HS-27A (cell line): ENCODE results near the gene TGFBR3.

ENCODE experiments used
- DNase-seq: peaks from one replicate; pipeline ENCODE4 v3.0.0-alpha.2; 2012; ENCODE audit warnings: low read depth, missing footprints

Gene TGFBR3

GRCh38 chr1:91732291-91733107, 153.5 kb downstream of the TGFBR3 start:
- DNase-seq = no peak

DNA sequence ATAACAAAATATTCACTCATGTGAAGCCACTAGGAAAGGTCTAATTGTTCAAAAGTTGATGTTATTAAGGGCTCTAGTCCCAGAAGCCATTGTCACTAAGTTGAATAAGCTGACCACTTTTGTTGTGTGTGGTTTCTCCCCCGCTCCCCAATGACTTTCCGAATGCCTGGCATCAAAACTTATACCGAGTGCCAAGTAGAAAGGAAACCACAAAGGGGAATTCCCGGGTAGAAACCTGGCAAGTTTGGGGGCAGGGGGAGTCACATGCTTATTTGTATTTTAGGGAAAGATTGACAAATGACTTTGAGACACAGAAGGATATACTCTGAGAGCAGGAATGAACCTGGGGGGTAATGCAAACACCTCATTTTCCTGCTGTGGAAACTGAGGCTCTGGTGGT, 154.1 kb downstream of the TGFBR3 start:
- no peak for DNase-seq

DNA sequence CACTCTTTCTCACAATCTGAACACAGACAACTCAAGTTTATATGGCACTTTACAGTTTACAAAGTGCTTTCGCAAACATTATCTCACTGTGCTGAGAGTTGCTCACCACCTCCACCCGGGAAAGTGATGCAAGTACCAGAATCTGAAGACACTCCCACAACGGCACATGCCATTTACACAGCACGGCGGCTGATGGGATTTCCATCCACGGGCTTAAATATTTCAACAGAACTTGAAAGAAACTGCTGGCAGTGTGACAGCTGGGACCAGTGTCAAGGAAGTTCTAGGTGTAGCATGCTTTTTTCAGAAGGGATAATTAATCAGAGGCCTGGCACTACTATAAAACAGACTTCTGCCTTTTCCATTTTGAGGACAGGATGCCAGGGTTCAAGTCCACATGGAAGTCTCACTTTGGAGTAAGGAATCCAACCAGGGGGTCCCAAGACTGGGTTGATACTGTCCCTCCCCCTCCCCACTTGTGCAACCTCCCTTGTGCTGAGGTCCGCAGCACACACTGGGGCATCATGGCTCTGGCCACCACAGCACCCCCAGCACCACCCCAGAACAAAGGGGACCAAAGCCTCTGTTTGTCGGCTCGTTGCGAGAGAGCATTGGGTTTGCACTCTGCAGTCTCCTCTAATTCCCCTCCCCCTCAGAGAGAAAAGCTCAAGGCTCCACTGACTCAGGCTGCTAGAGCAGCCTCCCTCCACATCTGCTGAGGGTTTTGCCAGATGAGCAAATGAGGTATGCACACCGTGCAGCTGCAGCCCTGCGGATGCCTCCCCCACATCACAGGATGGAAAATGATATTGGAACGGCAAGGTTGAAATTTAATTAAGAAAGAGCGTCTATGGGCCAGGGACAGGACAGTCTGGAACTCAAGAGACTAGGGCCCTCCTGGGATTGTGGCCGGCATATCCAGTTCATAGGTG, 154.9 kb downstream of the TGFBR3 start:
- DNase-seq = no peak

DNA sequence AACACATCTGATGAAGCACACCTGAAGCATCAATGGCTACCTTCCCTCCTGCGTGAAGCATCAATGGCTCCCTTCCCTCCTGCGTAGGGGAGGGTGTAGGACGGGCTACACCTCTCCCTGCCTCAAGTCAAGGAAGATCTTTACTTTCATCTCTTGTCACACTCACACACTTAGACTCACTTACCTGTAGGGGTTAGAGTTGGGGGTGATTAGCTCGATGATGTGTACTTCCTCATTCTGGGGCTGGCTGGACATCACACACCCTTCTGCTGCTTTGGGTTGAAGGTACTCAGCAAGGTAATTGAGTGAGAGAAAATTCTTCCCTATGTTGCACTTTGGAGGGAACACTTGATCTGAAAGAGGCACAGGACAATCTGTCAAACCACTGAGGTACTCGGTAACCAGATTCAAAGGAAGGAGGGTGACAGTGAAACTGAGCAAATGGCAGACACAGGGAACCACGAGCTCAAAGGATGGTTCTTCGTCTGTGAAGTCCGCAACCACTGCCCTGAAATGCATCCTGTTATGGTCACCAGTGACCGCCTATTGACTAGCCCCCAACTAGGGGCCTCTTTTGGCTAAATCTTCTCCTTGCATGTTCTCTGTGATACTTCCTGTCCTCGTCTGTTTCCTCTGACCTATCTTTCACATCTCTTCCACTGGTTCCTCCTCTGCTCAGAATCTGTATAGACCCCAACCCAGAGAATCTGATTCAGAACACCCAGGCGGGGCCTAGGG, 156.2 kb downstream of the TGFBR3 start:
- DNase-seq = no peak

DNA sequence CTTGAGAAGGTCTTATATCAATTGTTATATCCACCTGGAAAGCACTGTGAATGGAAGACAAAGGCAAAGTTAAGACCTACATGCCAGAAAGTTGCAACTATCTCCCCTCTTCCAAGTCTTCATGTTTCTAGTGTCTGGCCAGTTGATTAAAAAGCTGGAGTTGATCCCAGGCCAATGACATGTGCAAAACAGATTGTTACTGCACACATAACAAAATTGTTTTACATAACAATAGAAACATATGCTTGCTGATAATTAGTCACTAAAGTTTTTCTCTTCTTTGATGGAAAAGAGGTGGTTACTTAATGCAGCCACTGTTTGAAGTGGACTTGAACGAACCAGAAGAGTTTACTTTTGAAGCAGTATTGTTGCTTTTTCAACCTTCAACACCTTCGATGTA, 158.2 kb downstream of the TGFBR3 start:
- no peak for DNase-seq

DNA sequence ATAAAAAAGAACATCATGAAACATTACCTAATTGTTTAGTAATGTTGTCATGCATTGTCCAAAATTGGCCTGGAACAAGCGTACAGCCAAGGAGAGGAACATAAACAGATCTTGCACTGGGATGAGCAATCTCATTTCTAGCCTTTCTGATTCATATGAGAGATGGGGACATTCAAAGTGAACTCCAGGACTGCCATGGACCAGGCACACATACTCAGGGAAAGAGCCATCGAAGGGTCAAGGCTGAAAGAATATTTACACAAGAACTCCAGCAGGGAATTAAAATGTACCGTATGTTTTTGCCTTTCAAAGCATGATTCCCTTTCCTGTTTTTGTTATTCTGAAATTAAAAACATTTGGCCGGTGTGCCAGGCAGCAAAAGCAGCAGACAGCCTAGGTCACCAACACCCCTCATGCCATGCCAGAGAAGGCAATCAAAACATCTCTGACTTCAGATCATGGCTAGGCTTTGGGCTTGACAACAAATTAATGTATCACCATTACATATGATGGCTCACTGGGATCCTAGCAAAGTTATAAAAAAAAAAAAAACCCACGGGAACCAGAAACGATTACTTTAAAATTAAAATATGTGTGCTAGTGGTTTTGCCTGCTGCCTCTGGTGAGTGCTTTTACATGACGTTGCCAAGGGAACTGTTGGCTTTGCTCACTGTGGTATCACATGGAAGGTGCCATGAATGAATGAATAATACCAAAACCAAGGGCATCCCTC, 159.8 kb downstream of the TGFBR3 start:
- no peak for DNase-seq

DNA sequence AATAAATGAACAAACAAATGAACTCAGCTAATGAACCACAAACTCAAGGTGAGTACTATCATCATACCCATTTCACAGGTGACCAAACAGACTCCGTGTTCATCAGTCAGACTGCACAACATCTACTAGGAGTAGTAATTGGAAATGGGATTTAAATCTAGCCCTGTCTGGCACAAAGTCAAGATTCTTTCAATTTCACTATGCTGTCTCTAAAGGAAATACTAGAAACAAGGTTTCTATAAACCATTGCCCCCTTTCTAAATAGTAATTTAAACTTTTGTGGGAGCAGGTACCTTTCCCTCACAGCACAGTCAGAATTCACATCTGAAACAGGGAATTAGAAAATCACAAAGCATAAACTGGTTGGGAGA, 160.3 kb downstream of the TGFBR3 start:
- DNase-seq = no peak

DNA sequence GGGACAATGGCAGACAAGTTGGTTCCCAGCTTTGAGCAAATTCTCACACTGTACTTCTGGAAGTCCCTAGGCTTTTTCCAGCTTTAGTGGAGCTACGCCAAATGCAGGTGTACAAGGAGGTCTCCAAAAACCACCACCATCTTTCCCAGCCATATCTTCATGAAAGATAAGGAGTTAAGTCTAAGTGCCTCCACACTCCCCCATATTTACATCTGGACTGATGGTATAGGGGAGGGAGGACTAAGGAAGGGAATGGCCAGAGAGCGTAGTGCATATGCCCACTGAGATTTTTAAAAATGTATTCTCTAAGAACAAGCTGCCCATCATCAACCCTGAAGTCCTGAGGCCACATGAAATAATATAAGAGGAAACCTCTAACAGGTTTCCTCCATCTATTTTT, 161.3 kb downstream of the TGFBR3 start:
- DNase-seq = no peak

GRCh38 chr1:91724231-91724630, 161.7 kb downstream of the TGFBR3 start:
- DNase-seq = no peak

GRCh38 chr1:91720044-91720443, 165.9 kb downstream of the TGFBR3 start:
- no peak for DNase-seq

DNA sequence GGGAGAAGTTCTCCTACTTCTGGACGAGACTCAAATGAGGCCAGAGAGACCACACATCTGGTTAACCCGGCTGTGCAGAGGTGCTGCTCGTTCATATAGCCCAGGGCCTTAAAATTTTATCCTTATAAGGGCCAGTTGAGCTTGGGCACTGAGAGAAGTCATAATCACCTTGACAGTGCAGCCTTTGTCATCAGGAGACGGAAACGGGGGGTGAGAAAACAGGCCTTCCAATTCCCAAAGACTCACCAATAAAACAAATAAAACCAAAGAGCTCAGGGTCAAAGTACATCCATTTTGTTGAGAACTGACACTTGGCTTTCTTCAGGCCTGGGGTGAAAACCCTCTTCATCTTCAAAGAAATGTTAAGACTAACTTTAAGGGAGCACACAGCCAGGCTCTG, 167.1 kb downstream of the TGFBR3 start:
- DNase-seq = no peak

DNA sequence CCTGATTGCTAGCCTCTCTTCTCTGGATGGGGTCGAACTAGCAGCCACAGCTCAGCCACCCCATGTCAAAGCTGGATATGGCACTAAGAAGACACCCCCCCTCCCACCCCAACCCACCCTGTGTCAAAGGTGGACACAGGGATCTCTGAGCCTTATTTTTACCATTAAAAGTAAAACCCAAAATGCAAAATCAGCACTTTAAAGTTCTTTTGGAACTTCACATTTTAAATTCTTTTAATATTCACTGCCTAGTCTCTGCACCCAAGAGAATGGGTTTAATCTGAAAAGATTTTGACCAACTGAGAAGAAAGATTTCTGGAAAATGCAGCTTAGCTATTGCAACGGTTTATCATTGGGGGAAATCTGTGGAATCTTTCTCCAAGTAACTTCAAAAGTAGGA, 167.6 kb downstream of the TGFBR3 start:
- no peak for DNase-seq

DNA sequence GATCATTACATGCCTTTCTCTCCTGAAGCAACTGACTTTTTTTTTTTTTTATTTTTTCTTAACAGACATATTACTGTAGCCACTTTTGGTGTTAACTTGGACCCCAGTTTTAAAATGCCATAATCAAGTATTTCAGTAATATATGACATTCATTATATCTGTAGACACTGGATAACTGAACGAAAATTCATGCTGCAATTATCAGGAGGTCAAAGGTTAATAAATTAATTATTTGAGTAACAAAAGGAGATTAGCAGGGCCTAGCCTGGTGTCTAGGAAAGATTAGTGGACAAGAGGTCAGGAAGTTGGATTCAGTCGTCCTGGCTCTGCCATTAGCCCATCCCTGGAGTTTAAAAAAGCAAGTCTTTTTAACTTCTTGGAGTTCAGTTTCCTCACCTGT, 168.1 kb downstream of the TGFBR3 start:
- DNase-seq = no peak

DNA sequence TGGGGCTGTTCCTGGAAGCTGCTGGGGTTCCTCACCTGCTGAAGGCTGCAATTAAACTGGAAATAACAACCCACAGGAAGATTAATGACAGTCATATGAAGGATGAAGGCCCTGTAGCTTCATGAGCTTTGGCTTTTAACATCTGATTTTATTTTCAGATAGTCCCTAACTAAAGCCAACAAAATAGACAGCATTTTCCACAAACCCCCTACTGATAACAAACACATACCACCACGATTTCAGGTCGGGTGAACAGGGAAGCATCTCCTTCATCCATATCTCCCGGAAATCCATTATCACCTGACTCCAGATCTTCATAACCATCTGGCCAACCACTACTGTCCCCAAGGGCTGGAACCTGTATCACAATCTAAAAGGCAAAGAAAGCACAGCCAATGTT, 169.6 kb downstream of the TGFBR3 start:
- DNase-seq = no peak

GRCh38 chr1:91715416-91716000, 170.4 kb downstream of the TGFBR3 start:
- DNase-seq = no peak

- DNase-seq = no peak
Measured at GRCh38 chr1:91714867-91715381, 171.0 kb downstream of the TGFBR3 start.

GRCh38 chr1:91712981-91713841, 172.7 kb downstream of the TGFBR3 start:
- DNase-seq = no peak

GRCh38 chr1:91712393-91712792, 173.6 kb downstream of the TGFBR3 start:
- no peak for DNase-seq

- no peak for DNase-seq
Measured at GRCh38 chr1:91711504-91712247, 174.3 kb downstream of the TGFBR3 start.
